HepG2 (cell line): ENCODE results near the gene TRIAP1. TPM values are rescaled to one million over a fixed set of nuclear protein-coding genes. Genes with fewer than 3 reads are reported as not detected.

Experiments used
- ATAC-seq: fragments of 200-7000 bp; cut with Tn5 transposase; 3 replicates; pipeline ENCODE4 v1.9.1; 2020; ENCODE audit warnings: mild to moderate bottlenecking, moderate library complexity
- Bru-seq: library from RNA; stranded (reverse); fragments of 400-500 nt; gene quantifications from one replicate; lab custom pipeline; 2021; lab: Mats Ljungman, UMichigan
- BruChase-seq, 2 experiments: library from RNA; stranded (reverse); fragments of 400-500 nt; gene quantifications; one replicate each; lab custom pipeline; 2021; lab: Mats Ljungman, UMichigan
- BruUV-seq: library from RNA; stranded (reverse); fragments of 400-500 nt; replicated peaks from 2 replicates; lab custom pipeline; 2021; lab: Mats Ljungman, UMichigan
- CTCF ChIA-PET: fragments of 300-600 bp; formaldehyde crosslinking; extraction: SDS; loops from one replicate; lab custom pipeline; 2021; ENCODE audit warnings: low total read pairs, inconsistent platforms, low intra/inter-chr PET ratio; lab: Yijun Ruan, JAX
- POLR2A ChIA-PET: fragments of 350-600 bp; sonication (Branson Sonifier 250); formaldehyde crosslinking; loops from one replicate; lab custom pipeline; 2020; ENCODE audit warnings: antibody characterized with exemption, inconsistent platforms; lab: Yijun Ruan, JAX
- DNase-seq: peaks from one replicate; pipeline ENCODE4 v3.0.0-alpha.2; 2015; ENCODE audit warnings: low spot score
- FAIRE-seq: peaks from 3 replicates; lab custom pipeline; 2011; peaks lifted over from hg19 to GRCh38; lab: Jason Lieb, UNC
- H2AFZ ChIP-seq: one replicate; pipeline ENCODE4 v1.6.1; 2011; ENCODE audit warnings: low read length, inconsistent platforms
- H3K27ac ChIP-seq: fragments of 300-600 bp; 3 replicates; pipeline ENCODE4 v1.8.0; 2011; ENCODE audit warnings: mixed run types, mild to moderate bottlenecking, mixed read lengths, low read length, inconsistent platforms; ENCODE audit not compliant: insufficient read depth; ENCODE audit errors: extremely low read length
- H3K27me3 ChIP-seq, 2 experiments: fragments of 200-600 bp in 1 of 2; 2 replicates in 1 of 2; 3 replicates in 1 of 2; pipeline versions ENCODE4 v1.6.0 to v1.8.0; 2011; ENCODE audit warnings: low read length in 2 of 2, mild to moderate bottlenecking in 2 of 2, moderate library complexity in 2 of 2, inconsistent platforms in 1 of 2; ENCODE audit not compliant: insufficient read depth in 2 of 2, control insufficient read depth in 1 of 2
- H3K36me3 ChIP-seq, 2 experiments: fragments of 200-600 bp in 1 of 2; replicated peaks in 1 of 2; 2 replicates in 1 of 2; 3 replicates in 1 of 2; pipeline versions ENCODE4 v1.5.1 to v1.8.0; 2011; ENCODE audit warnings: low read length in 2 of 2, inconsistent platforms in 1 of 2; ENCODE audit not compliant: insufficient read depth in 2 of 2, control insufficient read depth in 1 of 2
- H3K4me1 ChIP-seq: 2 replicates; pipeline ENCODE4 v1.5.1; 2012; ENCODE audit warnings: low read length, inconsistent platforms; ENCODE audit not compliant: insufficient read depth
- H3K4me2 ChIP-seq: 2 replicates; pipeline ENCODE4 v1.6.0; 2011; ENCODE audit warnings: low read depth, low read length, inconsistent platforms
- H3K4me3 ChIP-seq, 3 experiments: fragments of 200-600 bp in 1 of 3; sonication (generic), shearing (Covaris generic) in 1 of 3; replicated peaks in 1 of 3; 2 replicates each; pipeline ENCODE4 v1.5.1; 2011 to 2016; ENCODE audit warnings: low read length in 3 of 3, inconsistent platforms in 2 of 3, low read depth in 2 of 3, mild to moderate bottlenecking in 2 of 3, control low read depth in 1 of 3, mixed read lengths in 1 of 3; ENCODE audit not compliant: insufficient read depth in 1 of 3
- H3K79me2 ChIP-seq: one replicate; pipeline ENCODE4 v1.6.1; 2011; ENCODE audit warnings: low read length, inconsistent platforms; ENCODE audit not compliant: insufficient read depth
- H3K9ac ChIP-seq: 2 replicates; pipeline ENCODE4 v1.6.0; 2011; ENCODE audit warnings: mild to moderate bottlenecking, low read depth, low read length, inconsistent platforms; ENCODE audit not compliant: insufficient read depth
- H3K9me3 ChIP-seq: 2 replicates; pipeline ENCODE4 v1.5.1; 2012; ENCODE audit warnings: mild to moderate bottlenecking, low read length
- H4K20me1 ChIP-seq: 2 replicates; pipeline ENCODE4 v1.6.0; 2011; ENCODE audit warnings: inconsistent platforms, mild to moderate bottlenecking, low read length, moderate library complexity; ENCODE audit not compliant: insufficient read depth
- ADNP ChIP-seq: sonication (generic); formaldehyde crosslinking; IDR thresholded peaks from 2 replicates; pipeline ENCODE4 v1.4.0; 2020; ENCODE audit warnings: missing genetic modification reagents
- AGO1 ChIP-seq: fragments of 200-400 bp; formaldehyde crosslinking; IDR thresholded peaks from 2 replicates; pipeline ENCODE4 v1.6.1; 2017; ENCODE audit warnings: mild to moderate bottlenecking, low read depth, low read length, moderate library complexity; ENCODE audit not compliant: poor library complexity, severe bottlenecking
- CC2D1A ChIP-seq: sonication (generic); formaldehyde crosslinking; IDR thresholded peaks from 2 replicates; pipeline ENCODE4 v1.8.1; 2023; ENCODE audit warnings: mild to moderate bottlenecking, missing genetic modification reagents
- CENPX ChIP-seq: sonication (generic); formaldehyde crosslinking; IDR thresholded peaks from 2 replicates; pipeline ENCODE4 v1.9.0; 2021; ENCODE audit warnings: mild to moderate bottlenecking, missing genetic modification reagents, moderate library complexity
- JUND ChIP-seq: sonication (generic); formaldehyde crosslinking; IDR thresholded peaks from 2 replicates; pipeline ENCODE4 v1.8.0; 2022; ENCODE audit warnings: mild to moderate bottlenecking, missing genetic modification reagents
- KLF16 ChIP-seq, 2 experiments: sonication (generic) in 1 of 2; formaldehyde crosslinking in 1 of 2; IDR thresholded peaks; 2 replicates each; pipeline versions ENCODE4 v1.6.1 to v1.8.0; 2016 to 2023; ENCODE audit warnings: missing genetic modification reagents in 2 of 2, missing compliant biosample characterization in 1 of 2
- NR2C2 ChIP-seq: sonication (generic); formaldehyde crosslinking; IDR thresholded peaks from 2 replicates; pipeline ENCODE4 v1.4.0; 2020; ENCODE audit warnings: missing genetic modification reagents, mild to moderate bottlenecking, moderate library complexity, borderline replicate concordance
- SIN3B ChIP-seq: fragments of 150-350 bp; IDR thresholded peaks from 2 replicates; pipeline ENCODE4 v1.6.1; 2014; ENCODE audit warnings: low read length
- TBX2 ChIP-seq: sonication (generic); formaldehyde crosslinking; IDR thresholded peaks from 2 replicates; pipeline ENCODE4 v1.5.0; 2020; ENCODE audit warnings: missing genetic modification reagents, mild to moderate bottlenecking, borderline replicate concordance
- TEAD3 ChIP-seq: optimal IDR thresholded peaks from 2 replicates; pipeline ENCODE3; 2016; ENCODE audit warnings: borderline replicate concordance
- WIZ ChIP-seq: sonication (generic); formaldehyde crosslinking; IDR thresholded peaks from 2 replicates; pipeline ENCODE4 v1.5.1; 2020; ENCODE audit warnings: mild to moderate bottlenecking, missing genetic modification reagents
- ZBTB7B ChIP-seq: sonication (generic); formaldehyde crosslinking; IDR thresholded peaks from 2 replicates; pipeline ENCODE4 v1.4.0; 2020; ENCODE audit warnings: missing genetic modification reagents
- ZNF382 ChIP-seq: sonication (generic); formaldehyde crosslinking; IDR thresholded peaks from 2 replicates; pipeline ENCODE4 v1.5.0; 2020; ENCODE audit warnings: missing genetic modification reagents, mild to moderate bottlenecking, borderline replicate concordance
- ZNF432 ChIP-seq: sonication (generic); formaldehyde crosslinking; IDR thresholded peaks from 2 replicates; pipeline ENCODE4 v1.5.0; 2020; ENCODE audit warnings: missing genetic modification reagents, mild to moderate bottlenecking, borderline replicate concordance
- ZSCAN25 ChIP-seq: sonication (generic); formaldehyde crosslinking; IDR thresholded peaks from 2 replicates; pipeline ENCODE4 v1.8.0; 2022; ENCODE audit warnings: mild to moderate bottlenecking, missing genetic modification reagents
- WGBS: methylation state at CpG from one replicate; pipeline ENCODE4 v1.1.6; 2017; ENCODE audit warnings: low lambda C conversion rate; 5-methylcytosine and 5-hydroxymethylcytosine counted together
- in situ Hi-C: cut with HindIII; loops from 2 replicates; pipeline ENCODE4 v1.10.0; 2017; ENCODE audit warnings: low pct_unique_long_range_greater_than_20kb; ENCODE audit not compliant: extremely low pct_ligation_motif_present
- intact Hi-C: fragments of 100-400 bp; cut with micrococcal nuclease; formaldehyde crosslinking; loops from one replicate; pipeline ENCODE4 v1.10.0; 2022; ENCODE audit not compliant: unreplicated experiment
- long read RNA-seq, 2 experiments: library from RNA in 1 of 2; library from polyadenylated mRNA in 1 of 2; stranded (forward) in 1 of 2; unstranded in 1 of 2; transcript quantifications; one replicate each; pipeline ENCODE4 v2.0.0, GENCODE V29; 2019 to 2022
- polyA minus RNA-seq, 3 experiments: library from RNA; depleted of rRNA, polyadenylated mRNA; stranded (reverse); fragments of >200 nt; gene quantifications; 2 replicates each; pipeline ENCODE4 v1.2.3, GENCODE V29; 2011; ENCODE audit warnings: low replicate concordance in 1 of 3
- polyA plus RNA-seq, 8 experiments: library from polyadenylated mRNA; depleted of rRNA in 3 of 8; stranded (reverse) in 7 of 8; unstranded in 1 of 8; fragments of >200 nt; fragmentation: Illumina TruSeq in 4 of 8; extraction: Trizol in 4 of 8; gene quantifications; 2 replicates each; pipeline versions ENCODE4 v1.2.1 to v1.2.3, GENCODE V29; 2011 to 2016; ENCODE audit warnings: low read depth in 4 of 8, missing spikeins in 1 of 8, mixed read lengths in 1 of 8; ENCODE audit not compliant: insufficient read depth in 1 of 8
- total RNA-seq, 5 experiments: library from RNA; depleted of rRNA; stranded (reverse); fragments of >200 nt; fragmentation: Illumina TruSeq; extraction: Trizol; gene quantifications; 2 replicates each; pipeline ENCODE4 v1.2.3, GENCODE V29; 2016; ENCODE audit warnings: low read depth in 1 of 5
- TF ChIP-seq, protein P1 (sequence below): sonication (generic); formaldehyde crosslinking; IDR thresholded peaks from 2 replicates; pipeline ENCODE4 v1.4.0; 2020; ENCODE audit warnings: missing genetic modification reagents

Gene TRIAP1
- total RNA-seq (2016; rRNA removed; fragmentation: Illumina TruSeq; extraction: Trizol): 117 and 178 TPM in 2 replicates
- total RNA-seq (2016; cell fraction: cytosol; rRNA removed; fragmentation: Illumina TruSeq; extraction: Trizol; ENCODE audit: low read depth): 39.1 and 44.5 TPM in 2 replicates
- total RNA-seq (2016; cell fraction: insoluble cytoplasmic fraction; rRNA removed; fragmentation: Illumina TruSeq; extraction: Trizol): 119 and 181 TPM in 2 replicates
- 111 and 122 TPM in 2 replicates for total RNA-seq (2016; cell fraction: membrane; rRNA removed; fragmentation: Illumina TruSeq; extraction: Trizol)
- total RNA-seq (2016; cell fraction: nucleus; rRNA removed; fragmentation: Illumina TruSeq; extraction: Trizol): 43.7 and 44.3 TPM in 2 replicates
- polyA plus RNA-seq (2011; rRNA removed): 44.4 and 55.0 TPM in 2 replicates
- polyA plus RNA-seq (2011; cell fraction: cytosol; rRNA removed): 24.2 and 38.0 TPM in 2 replicates
- 10.3 and 10.4 TPM in 2 replicates for polyA plus RNA-seq (2011; cell fraction: nucleus; rRNA removed)
- polyA plus RNA-seq (2012): 53.7 and 57.3 TPM in 2 replicates
- 40.5 and 48.9 TPM in 2 replicates for polyA plus RNA-seq (2016; cell fraction: cytosol; fragmentation: Illumina TruSeq; extraction: Trizol; ENCODE audit: low read depth)
- 178 and 205 TPM in 2 replicates for polyA plus RNA-seq (2016; cell fraction: insoluble cytoplasmic fraction; fragmentation: Illumina TruSeq; extraction: Trizol; ENCODE audit: low read depth)
- 88.7 and 94.2 TPM in 2 replicates for polyA plus RNA-seq (2016; cell fraction: membrane; fragmentation: Illumina TruSeq; extraction: Trizol; ENCODE audit: low read depth)
- polyA plus RNA-seq (2016; cell fraction: nucleus; fragmentation: Illumina TruSeq; extraction: Trizol; ENCODE audit: insufficient read depth, low read depth): 77.8 and 83.9 TPM in 2 replicates
- polyA minus RNA-seq (2011; rRNA and poly(A)+ RNA removed; ENCODE audit: low replicate concordance): 5.9 and 9.3 TPM in 2 replicates
- 16.6 and 18.5 TPM in 2 replicates for polyA minus RNA-seq (2011; cell fraction: cytosol; rRNA and poly(A)+ RNA removed)
- 11.6 and 11.8 TPM in 2 replicates for polyA minus RNA-seq (2011; cell fraction: nucleus; rRNA and poly(A)+ RNA removed)
- percentile 94 among the genes with signal in this experiment for Bru-seq, nascent RNA
- BruChase-seq, experiment 1, labeled RNA remaining after a 6-hour chase: percentile 96 among the genes with signal in this experiment
- percentile 98 among the genes with signal in this experiment for BruChase-seq, experiment 2, labeled RNA remaining after a 2-hour chase
- long read RNA-seq, experiment 1, transcript TRIAP1-202 (2 exons, 1,182 nt): major isoform, 89 of 98 reads
- long read RNA-seq, experiment 1, transcript TRIAP1-201 (2 exons, 1,153 nt): minor isoform, 5 of 98 reads
- long read RNA-seq, experiment 1, partial matches to known transcripts: 4 of 98 reads
- long read RNA-seq, experiment 1, other reads (novel, unspliced or antisense): 0 of 98 reads
- long read RNA-seq, experiment 2, transcript TRIAP1-201 (2 exons, 1,153 nt): minor isoform, 9 of 160 reads
- long read RNA-seq, experiment 2, transcript TRIAP1-202 (2 exons, 1,182 nt): major isoform, 123 of 160 reads
- long read RNA-seq, experiment 2, partial matches to known transcripts: 27 of 160 reads
- long read RNA-seq, experiment 2, other reads (novel, unspliced or antisense): 1 of 160 reads

DNA sequence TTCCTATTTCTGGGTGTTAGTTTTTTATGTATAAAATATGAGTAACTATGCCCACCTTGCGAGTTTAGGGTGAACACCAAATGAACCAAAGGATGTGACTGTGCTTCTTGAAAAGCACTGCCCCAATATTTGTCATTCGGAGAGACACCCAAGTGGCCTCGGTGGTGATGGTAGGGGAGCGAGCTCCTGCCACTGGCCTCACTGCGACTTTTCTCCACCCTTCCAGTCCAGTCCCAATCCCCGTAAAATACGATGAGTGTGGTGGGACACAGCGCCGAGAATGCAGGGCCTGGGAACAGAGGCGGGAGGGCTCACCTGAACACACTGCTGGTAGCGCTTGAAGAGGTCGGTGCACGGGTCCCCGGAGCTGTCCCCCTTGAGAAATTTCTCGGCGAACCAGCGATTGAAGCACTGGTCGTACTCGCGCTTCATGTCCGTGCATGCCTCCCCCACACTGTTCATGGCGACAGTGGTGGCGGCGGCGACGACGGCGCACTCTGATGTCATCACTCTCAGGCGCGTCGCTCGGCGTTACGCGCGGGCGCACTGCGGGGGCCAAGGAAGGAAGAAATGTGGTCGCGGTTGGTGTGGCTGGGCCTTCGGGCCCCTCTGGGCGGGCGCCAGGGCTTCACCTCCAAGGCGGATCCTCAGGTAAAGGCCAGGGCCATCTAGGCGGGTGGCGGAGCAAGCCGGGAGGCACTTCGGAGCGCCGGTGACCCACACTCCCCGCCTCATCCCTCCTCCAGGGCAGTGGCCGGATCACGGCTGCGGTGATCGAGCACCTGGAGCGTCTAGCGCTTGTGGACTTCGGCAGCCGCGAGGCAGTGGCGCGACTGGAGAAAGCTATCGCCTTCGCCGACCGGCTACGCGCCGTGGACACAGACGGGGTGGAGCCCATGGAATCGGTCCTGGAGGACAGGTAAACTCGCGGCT, at the start of gene TRIAP1, which contains the start of gene GATC:
Gene TRIAP1 (minus strand): TSS at position 474 of the 933 bp plus-strand sequence. CDS start 12 bp downstream, at position 462.
Gene GATC (plus strand): TSS at position 534 of the 933 bp plus-strand sequence. CDS start 37 bp downstream, at position 571.
- ChIA-PET CTCF (no interaction called here), POLR2A (interaction anchor here (0.6 to 1.4 kb wide), 8 partner anchors 8 to 189 kb away, joined by 3 to 7 read pairs (median 3); partner anchors contain the start of genes COX6A1 and RNU4-2)
- Histone ChIP-seq H4K20me1 (0 out of 2 replicates have a peak, but pooled peaks cover 2% of the 10 kb centered on the region), H3K4me2 (peak within 1 kb of the TSS; percentile 87), H3K4me3 (peak within 1 kb of the TSS; percentile 81 to 97 (median 82)), H3K4me1 (peaks cover 30% of the 10 kb centered on the region), H3K9me3 (no peaks in the 10 kb centered on the region), H3K79me2 (peaks cover 60% of the 10 kb centered on the region), H3K27me3 (no peaks in the 10 kb centered on the region; a peak in 1 of 5 replicates), H3K36me3 (peaks cover 6 to 36% of the 10 kb centered on the region in 2 experiments), H3K27ac (peak within 1 kb of the TSS; percentile 84), H2AFZ (no peak within 1 kb of the TSS), H3K9ac (peak within 1 kb of the TSS; percentile 91)
- intact Hi-C loops (loop anchor here (2.0 kb wide), 1 partner anchor 23 kb away; the partner anchor contains the start of gene SRSF9), in situ Hi-C loops (no loop called here)
- TSS peak; percentile 84 for BruUV-seq
- peak; percentile 71 for DNase-seq
- ATAC-seq: peak; percentile 93
- FAIRE-seq: peak; percentile 23
- WGBS: 1% methylated on average over 15 of the region's 73 CpGs
- TF ChIP-seq AGO1: peak; percentile 41
- peak; percentile 84 for TF ChIP-seq NR2C2 (CRISPR knock-in tag)
- TF ChIP-seq TBX2 (CRISPR knock-in tag): peak; percentile 89
- no peak for TF ChIP-seq CC2D1A (CRISPR knock-in tag)
- no peak for TF ChIP-seq ZNF432
- TF ChIP-seq JUND: peak; percentile 16; the same call in 1 of the 2 replicates
- no peak for TF ChIP-seq ZNF382 (CRISPR knock-in tag)
- no peak for TF ChIP-seq ADNP (CRISPR knock-in tag)
- TF ChIP-seq KLF16 (CRISPR knock-in tag; IDR thresholded peaks at IDR 0.05): peak; percentile 93
- peak; percentile 53; the same call in 1 of the 2 replicates for TF ChIP-seq ZBTB7B (CRISPR knock-in tag)
- TF ChIP-seq, protein P1, sequence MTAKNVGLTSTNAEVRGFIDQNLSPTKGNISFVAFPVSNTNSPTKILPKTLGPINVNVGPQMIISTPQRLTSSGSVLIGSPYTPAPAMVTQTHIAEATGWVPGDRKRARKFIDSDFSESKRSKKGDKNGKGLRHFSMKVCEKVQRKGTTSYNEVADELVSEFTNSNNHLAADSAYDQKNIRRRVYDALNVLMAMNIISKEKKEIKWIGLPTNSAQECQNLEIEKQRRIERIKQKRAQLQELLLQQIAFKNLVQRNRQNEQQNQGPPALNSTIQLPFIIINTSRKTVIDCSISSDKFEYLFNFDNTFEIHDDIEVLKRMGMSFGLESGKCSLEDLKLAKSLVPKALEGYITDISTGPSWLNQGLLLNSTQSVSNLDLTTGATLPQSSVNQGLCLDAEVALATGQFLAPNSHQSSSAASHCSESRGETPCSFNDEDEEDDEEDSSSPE (CRISPR knock-in tag): peak; percentile 87
- TF ChIP-seq CENPX (CRISPR knock-in tag): no peak
- peak; percentile 73 for TF ChIP-seq TEAD3 (CRISPR knock-in tag)
- no peak for TF ChIP-seq WIZ (CRISPR knock-in tag)
- TF ChIP-seq SIN3B: peak; percentile 99
- TF ChIP-seq ZSCAN25 (CRISPR knock-in tag): peak; percentile 88
